Breast epithelium (tissue), 4 donors: ENCODE results near the gene RCOR1. TPM values are rescaled to one million over a fixed set of nuclear protein-coding genes. Genes with fewer than 3 reads are reported as not detected.

Experiments
- DNase-seq, 2 donors: peaks; one replicate each; pipeline ENCODE4 v3.0.0-alpha.2; 2019; ENCODE audit warnings: low spot score in 2 of 2
- H3K27ac ChIP-seq, 2 donors: fragments of 200-600 bp; sonication (generic) in 1 of 2; one replicate each; pipeline ENCODE4 v1.5.1; 2016 to 2019; ENCODE audit warnings: mild to moderate bottlenecking in 1 of 2
- H3K27me3 ChIP-seq, 2 donors: fragments of 200-600 bp; sonication (generic) in 1 of 2; one replicate each; pipeline versions ENCODE4 v1.5.1 to v1.6.0; 2017 to 2019; ENCODE audit warnings: control low read depth in 1 of 2, mild to moderate bottlenecking in 1 of 2
- H3K36me3 ChIP-seq: fragments of 200-600 bp; one replicate; pipeline ENCODE4 v1.5.1; 2019
- H3K4me1 ChIP-seq, 2 donors: fragments of 200-600 bp; sonication (generic); one replicate each; pipeline ENCODE4 v1.5.1; 2016 to 2019; ENCODE audit warnings: control low read depth in 1 of 2
- H3K4me3 ChIP-seq, 3 donors: fragments of 200-600 bp; sonication (generic); 1 replicate in 2 of 3; 2 replicates in 1 of 3; pipeline ENCODE4 v1.5.1; 2016 to 2019; ENCODE audit warnings: mild to moderate bottlenecking in 3 of 3, moderate library complexity in 2 of 3
- H3K9me3 ChIP-seq, 2 donors: fragments of 200-600 bp; sonication (generic) in 1 of 2; one replicate each; pipeline ENCODE4 v1.5.1; 2016 to 2019; ENCODE audit warnings: control low read depth in 1 of 2
- CTCF ChIP-seq, 3 donors: fragments of 450-650 bp; IDR thresholded peaks; one replicate each; pipeline ENCODE4 v1.5.1; 2016 to 2017; ENCODE audit warnings: antibody characterized with exemption in 3 of 3, mild to moderate bottlenecking in 3 of 3, moderate library complexity in 3 of 3
- POLR2A ChIP-seq: fragments of 450-650 bp; IDR thresholded peaks from one replicate; pipeline ENCODE4 v1.6.1; 2016; ENCODE audit warnings: antibody characterized with exemption, mild to moderate bottlenecking, moderate library complexity
- POLR2AphosphoS5 ChIP-seq, 3 donors: sonication (generic); formaldehyde crosslinking; IDR thresholded peaks; one replicate each; pipeline ENCODE4 v1.6.1; 2017; ENCODE audit warnings: antibody characterized with exemption in 3 of 3
- intact Hi-C: fragments of 100-400 bp; cut with DNase I; formaldehyde crosslinking; loops from one replicate; pipeline ENCODE4 v1.15.1; 2023; ENCODE audit warnings: low total_unique reads
- total RNA-seq, 3 donors: library from RNA; depleted of rRNA; stranded (reverse); fragments of >200 nt; gene quantifications; one replicate each; pipeline ENCODE4 v1.1.0, GENCODE V29; 2016

The RCOR1 gene
- total RNA-seq, 3 donors from 2014 or later, result 15.7 to 21.8 (median 20.3) TPM

DNA sequence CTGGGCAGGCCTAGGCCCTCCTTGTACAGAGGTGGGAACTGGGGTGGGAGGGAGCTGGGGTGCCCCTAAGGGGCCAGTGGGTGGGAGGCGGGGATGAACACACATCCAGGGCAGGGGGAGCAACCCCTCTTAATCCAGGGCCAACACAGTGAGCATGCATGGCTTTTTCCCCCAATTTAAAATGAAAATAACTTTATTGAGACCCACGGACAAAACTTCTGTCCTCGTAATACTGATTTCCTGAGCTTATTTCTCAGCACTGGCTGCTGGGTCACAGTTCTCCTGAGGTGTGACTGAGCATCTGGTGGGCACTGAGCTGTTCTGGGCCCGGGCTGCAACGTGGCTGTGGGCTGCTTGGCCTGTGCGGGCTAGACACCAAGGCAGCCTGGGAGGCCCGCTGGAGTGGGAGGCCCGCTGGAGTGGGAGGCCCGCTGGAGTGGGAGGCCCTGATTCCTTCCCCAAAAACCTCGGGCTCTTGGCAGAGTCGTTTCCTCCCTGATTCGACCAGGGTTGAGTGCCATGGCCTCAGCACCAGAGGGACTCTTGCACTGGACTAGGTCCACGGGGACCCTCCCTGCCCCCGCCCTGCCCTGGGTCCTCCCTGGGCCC is 159.9 kb downstream of the RCOR1 start:
- Histone ChIP-seq H3K4me1 (no peaks in the 10 kb centered on the region), H3K27ac (no peak overlapping the region), H3K4me3 (no peak overlapping the region), H3K36me3 (no peaks in the 10 kb centered on the region), H3K9me3 (no peaks in the 10 kb centered on the region), H3K27me3 (no peaks in the 10 kb centered on the region)
- no peak for TF ChIP-seq POLR2AphosphoS5 (IDR thresholded peaks at IDR 0.05)
- TF ChIP-seq POLR2A, result no peak
- TF ChIP-seq CTCF (IDR thresholded peaks at IDR 0.05), result no peak
- DNase-seq, result no peak
- intact Hi-C loops, result no loop called here

GRCh38 chr14:102754370-102755262 is 162.2 kb downstream of the RCOR1 start:
- Histone ChIP-seq H3K4me3 (no peak overlapping the region), H3K9me3 (no peaks in the 10 kb centered on the region), H3K27me3 (no peaks in the 10 kb centered on the region), H3K36me3 (no peaks in the 10 kb centered on the region), H3K27ac (no peak overlapping the region), H3K4me1 (no peaks in the 10 kb centered on the region)
- DNase-seq, result no peak
- intact Hi-C loops, result no loop called here
- TF ChIP-seq CTCF (IDR thresholded peaks at IDR 0.05), result no peak
- no peak for TF ChIP-seq POLR2A
- no peak for TF ChIP-seq POLR2AphosphoS5 (IDR thresholded peaks at IDR 0.05)

- Histone ChIP-seq H3K4me1 (no peaks in the 10 kb centered on the region), H3K27ac (no peak overlapping the region), H3K36me3 (no peaks in the 10 kb centered on the region), H3K27me3 (no peaks in the 10 kb centered on the region), H3K4me3 (no peak overlapping the region), H3K9me3 (no peaks in the 10 kb centered on the region)
- DNase-seq, result no peak
- intact Hi-C loops, result no loop called here
- TF ChIP-seq CTCF (IDR thresholded peaks at IDR 0.05), result no peak
- TF ChIP-seq POLR2A, result no peak
- no peak for TF ChIP-seq POLR2AphosphoS5 (IDR thresholded peaks at IDR 0.05)
Measured at GRCh38 chr14:102757646-102758045, 165.2 kb downstream of the RCOR1 start.

DNA sequence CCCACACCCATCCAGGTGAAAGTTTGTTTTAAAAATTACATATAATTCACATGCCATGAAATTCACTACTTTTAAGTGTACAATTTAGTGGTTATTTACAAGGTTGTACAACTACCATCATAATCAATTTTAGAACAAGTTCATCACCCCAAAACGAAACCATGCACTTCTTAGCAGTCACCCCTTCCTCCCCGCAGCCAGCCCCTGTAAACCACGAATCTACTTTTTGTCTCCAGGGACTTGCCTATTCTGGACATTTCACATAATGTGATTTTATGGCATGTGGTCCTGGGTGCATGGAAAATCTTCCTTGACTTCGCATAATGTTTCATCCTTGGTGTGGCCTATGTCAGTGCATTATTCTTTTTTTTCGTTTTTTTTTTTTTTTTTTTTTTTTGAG is 165.6 kb downstream of the RCOR1 start:
- DNase-seq, result no peak
- no peaks in the 10 kb centered on the region for H3K9me3 ChIP-seq
- no peak for TF ChIP-seq POLR2AphosphoS5 (IDR thresholded peaks at IDR 0.05)
- no peak overlapping the region for H3K4me3 ChIP-seq
- intact Hi-C loops, result no loop called here
- no peak overlapping the region for H3K27ac ChIP-seq
- H3K36me3 ChIP-seq, result no peaks in the 10 kb centered on the region
- H3K4me1 ChIP-seq, result no peaks in the 10 kb centered on the region
- H3K27me3 ChIP-seq, result no peaks in the 10 kb centered on the region

DNA sequence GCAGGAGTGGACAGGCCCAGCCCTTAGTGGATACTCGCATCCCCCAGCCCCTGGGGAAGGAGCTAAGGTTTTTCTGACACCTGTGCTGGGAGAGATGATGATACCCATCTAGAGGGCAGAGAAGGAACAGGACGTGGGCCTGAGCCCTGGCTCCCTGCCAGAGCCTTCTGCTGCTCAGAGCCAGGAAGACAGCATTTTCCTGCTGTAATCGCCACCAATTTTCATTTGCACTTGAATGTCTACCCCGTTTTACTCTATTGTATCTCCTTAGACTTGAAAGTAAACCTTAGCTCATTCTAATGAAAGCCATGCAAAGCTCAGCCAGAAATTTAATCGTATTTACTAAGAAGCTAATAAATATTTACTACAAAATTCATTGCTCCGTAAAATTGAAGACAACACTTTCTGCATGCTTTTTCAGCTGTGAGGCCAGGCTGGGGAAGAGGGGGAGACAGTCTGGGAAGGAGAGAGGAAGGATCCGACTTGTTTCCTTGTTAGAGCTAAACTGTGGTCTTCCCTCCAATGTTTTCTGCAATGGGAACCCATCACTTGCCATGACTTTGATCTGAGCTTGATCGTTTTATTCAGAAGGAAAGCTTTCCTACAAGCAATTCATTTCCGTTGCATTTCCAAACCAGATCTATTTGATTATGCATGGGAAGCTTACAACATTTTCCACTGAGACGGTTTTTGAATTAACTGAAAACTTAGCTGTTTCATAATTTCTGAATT is 167.2 kb downstream of the RCOR1 start:
- Histone ChIP-seq H3K36me3 (no peaks in the 10 kb centered on the region), H3K27ac (no peak overlapping the region), H3K27me3 (no peaks in the 10 kb centered on the region), H3K4me1 (no peaks in the 10 kb centered on the region), H3K4me3 (no peak overlapping the region), H3K9me3 (no peaks in the 10 kb centered on the region)
- TF ChIP-seq POLR2A, result no peak
- no peak for TF ChIP-seq CTCF (IDR thresholded peaks at IDR 0.05)
- no peak for TF ChIP-seq POLR2AphosphoS5 (IDR thresholded peaks at IDR 0.05)
- no peak for DNase-seq
- intact Hi-C loops, result no loop called here
